Measurements from ENCODE around the gene TBC1D22A.
A peak's percentile ranks its signal among the peaks of the same experiment; 100 is the strongest.

Gene TBC1D22A

GRCh38 chr22:46761539-46762237 lies 762 bp upstream of the TBC1D22A start:
- no peak for TF ChIP-seq CSDC2 (CRISPR knock-in tag; IDR thresholded peaks at IDR 0.05)
- TF ChIP-seq POU6F1 (CRISPR knock-in tag; IDR thresholded peaks at IDR 0.05; ENCODE audit: borderline replicate concordance, low read depth): no peak
- no peak for TF ChIP-seq ESRRG (CRISPR knock-in tag; IDR thresholded peaks at IDR 0.05)
- TF ChIP-seq CREB5 (CRISPR knock-in tag; IDR thresholded peaks at IDR 0.05; ENCODE audit: low read depth): no peak
- TF ChIP-seq TSHZ2 (CRISPR knock-in tag; IDR thresholded peaks at IDR 0.05): no peak
- TF ChIP-seq CSRNP3 (CRISPR knock-in tag; IDR thresholded peaks at IDR 0.05): no peak
- TF ChIP-seq OSR1 (CRISPR knock-in tag; IDR thresholded peaks at IDR 0.05): no peak
- no peak for TF ChIP-seq ZC3H10 (CRISPR knock-in tag; IDR thresholded peaks at IDR 0.05)
- TF ChIP-seq ZFP30 (CRISPR knock-in tag; IDR thresholded peaks at IDR 0.05): no peak
- no peak for ATAC-seq

GRCh38 chr22:46763051-46763705 lies 728 bp downstream of the TBC1D22A start:
- ATAC-seq: peak; percentile 36
- TF ChIP-seq TSHZ2 (CRISPR knock-in tag; IDR thresholded peaks at IDR 0.05): no peak
- no peak for TF ChIP-seq TCF4 (CRISPR knock-in tag; IDR thresholded peaks at IDR 0.05; ENCODE audit: borderline replicate concordance)
- TF ChIP-seq ARNTL (CRISPR knock-in tag; IDR thresholded peaks at IDR 0.05; ENCODE audit: borderline replicate concordance, low read depth): no peak
- TF ChIP-seq ZC3H10 (CRISPR knock-in tag; IDR thresholded peaks at IDR 0.05): no peak
- TF ChIP-seq PPARA (CRISPR knock-in tag; IDR thresholded peaks at IDR 0.05; ENCODE audit: borderline replicate concordance): no peak
- TF ChIP-seq POU6F1 (CRISPR knock-in tag; IDR thresholded peaks at IDR 0.05; ENCODE audit: borderline replicate concordance, low read depth): no peak
- TF ChIP-seq OSR1 (CRISPR knock-in tag; IDR thresholded peaks at IDR 0.05): no peak
- TF ChIP-seq BACH2 (CRISPR knock-in tag; IDR thresholded peaks at IDR 0.05; ENCODE audit: borderline replicate concordance): no peak
- no peak for TF ChIP-seq TOX (CRISPR knock-in tag; IDR thresholded peaks at IDR 0.05; ENCODE audit: borderline replicate concordance)
- TF ChIP-seq ZFP3 (CRISPR knock-in tag; IDR thresholded peaks at IDR 0.05): no peak
- TF ChIP-seq PATZ1 (CRISPR knock-in tag; IDR thresholded peaks at IDR 0.05; ENCODE audit: borderline replicate concordance): no peak
- TF ChIP-seq CSDC2 (CRISPR knock-in tag; IDR thresholded peaks at IDR 0.05): no peak
- no peak for TF ChIP-seq SNAI2 (CRISPR knock-in tag; IDR thresholded peaks at IDR 0.05)
- no peak for TF ChIP-seq ESRRG (CRISPR knock-in tag; IDR thresholded peaks at IDR 0.05)
- TF ChIP-seq ISL1 (CRISPR knock-in tag; IDR thresholded peaks at IDR 0.05): no peak
- TF ChIP-seq ZFP30 (CRISPR knock-in tag; IDR thresholded peaks at IDR 0.05): no peak
- no peak for TF ChIP-seq RARB (CRISPR knock-in tag; IDR thresholded peaks at IDR 0.05)
- TF ChIP-seq ZNF565 (CRISPR knock-in tag; conservative IDR thresholded peaks at IDR 0.05; ENCODE audit: low read depth): no peak
- no peak for TF ChIP-seq ZNF70 (CRISPR knock-in tag; IDR thresholded peaks at IDR 0.05)
- TF ChIP-seq CSRNP3 (CRISPR knock-in tag; IDR thresholded peaks at IDR 0.05): no peak
